GM20000 (cell line): ENCODE data around the gene ANAPC2.

Experiments
- DNase-seq: peaks from one replicate; pipeline ENCODE4 v3.0.0; 2012; ENCODE audit warnings: low spot score
- CTCF ChIP-seq: IDR thresholded peaks from 2 replicates; pipeline ENCODE4 v1.5.1; 2012; ENCODE audit warnings: mild to moderate bottlenecking, control low read depth; ENCODE audit errors: extremely low read depth, missing control alignments

Gene ANAPC2

GRCh38 chr9:137167747-137168572, 20.4 kb downstream of the ANAPC2 start:
- TF ChIP-seq CTCF: no peak
- peak; percentile 70 for DNase-seq

GRCh38 chr9:137167277-137167746, 21.0 kb downstream of the ANAPC2 start:
- TF ChIP-seq CTCF: no peak
- DNase-seq: peak; percentile 48

- TF ChIP-seq CTCF: no peak
- peak; percentile 39 for DNase-seq
Measured at GRCh38 chr9:137166380-137167229, 21.8 kb downstream of the ANAPC2 start.

GRCh38 chr9:137165250-137165836, 23.0 kb downstream of the ANAPC2 start:
- no peak for DNase-seq

GRCh38 chr9:137164370-137165249, 23.8 kb downstream of the ANAPC2 start:
- TF ChIP-seq CTCF: no peak
- no peak for DNase-seq

More at GRCh38 chr9:137165250-137165836, 23.0 kb downstream of the ANAPC2 start:
- TF ChIP-seq CTCF: no peak

- TF ChIP-seq CTCF: no peak
- DNase-seq: no peak
Measured at GRCh38 chr9:137163805-137164204, 24.6 kb downstream of the ANAPC2 start.
